Bladder microvascular endothelial cell (primary cell): ENCODE data around the gene PVALB. TPM values are rescaled to one million over a fixed set of nuclear protein-coding genes. Genes with fewer than 3 reads are reported as not detected.

ENCODE experiments used
- total RNA-seq: library from RNA; depleted of rRNA; stranded (reverse); fragments of >200 nt; gene quantifications from 2 replicates; pipeline ENCODE4 v1.2.3, GENCODE V29; 2014

PVALB gene
- total RNA-seq: not detected in 2 replicates

GRCh38 chr22:36816636-36817524 is at the start of gene PVALB:
Gene PVALB, minus strand, starts transcription at chr22:36817035. Its CDS starts 30 bp downstream, at chr22:36817005.

GRCh38 chr22:36860821-36861659 is 44.2 kb upstream of the PVALB start, which contains the start of gene NCF4:
Gene NCF4, plus strand, starts transcription at chr22:36861006. Its CDS starts 166 bp downstream, at chr22:36861172.

GRCh38 chr22:36775964-36776669 is 40.7 kb downstream of the PVALB start, which contains the start of gene IFT27:
Gene IFT27, minus strand, starts transcription at chr22:36776119. Its CDS starts 412 bp downstream, at chr22:36775707.

Other genes with a start within 250 kb of the PVALB start
- not detected in 2 replicates for gene CACNG2, start 113.3 kb downstream of the PVALB start, total RNA-seq
- 10.0 and 12.6 TPM in 2 replicates for gene IFT27, start 40.9 kb downstream of the PVALB start, total RNA-seq
- gene NCF4, start 44.0 kb upstream of the PVALB start, total RNA-seq: not detected in 2 replicates
- 6.5 and 8.9 TPM in 2 replicates for gene CSF2RB, start 96.6 kb upstream of the PVALB start, total RNA-seq
- 35.7 and 47.8 TPM in 2 replicates for gene TST, start 202.4 kb upstream of the PVALB start, total RNA-seq
- 83.9 and 93.9 TPM in 2 replicates for gene MPST, start 202.7 kb upstream of the PVALB start, total RNA-seq
- 16.4 and 52.7 TPM in 2 replicates for gene KCTD17, start 234.7 kb upstream of the PVALB start, total RNA-seq